ENCODE measurements around the gene HAND1.
"Not testable (repeated sequence)": the region's sequence is repeated elsewhere in the genome, so short reads cannot be mapped to it uniquely, and the experiment has no call there.

The HAND1 gene

GRCh38 chr5:154478224-154478565 is at the start of gene HAND1:
Gene HAND1 (minus strand): TSS chr5:154478227. CDS start chr5:154478008, 219 bp downstream.
- DNase-seq: no peak

GRCh38 chr5:154526231-154527226 is 48.5 kb upstream of the HAND1 start:
- no peak for DNase-seq

GRCh38 chr5:154524859-154525258 is 46.8 kb upstream of the HAND1 start:
- DNase-seq: no peak

- DNase-seq: no peak
These were observed 46.2 kb upstream of the HAND1 start for GRCh38 chr5:154524181-154524580.

- DNase-seq: no peak
These were observed 45.7 kb upstream of the HAND1 start for GRCh38 chr5:154523709-154524108.

- DNase-seq: no peak
These were observed 45.1 kb upstream of the HAND1 start for GRCh38 chr5:154523104-154523503.

GRCh38 chr5:154522284-154522683 is 44.3 kb upstream of the HAND1 start:
- DNase-seq: no peak

GRCh38 chr5:154521756-154522155 is 43.7 kb upstream of the HAND1 start:
- DNase-seq: no peak

- no peak for DNase-seq
These were observed 42.9 kb upstream of the HAND1 start for GRCh38 chr5:154520861-154521453.

GRCh38 chr5:154519359-154519758 is 41.3 kb upstream of the HAND1 start:
- DNase-seq: no peak

GRCh38 chr5:154518438-154518867 is 40.4 kb upstream of the HAND1 start:
- DNase-seq: no peak

GRCh38 chr5:154517810-154518437 is 39.9 kb upstream of the HAND1 start:
- DNase-seq: no peak

- DNase-seq: no peak
These were observed 39.2 kb upstream of the HAND1 start for GRCh38 chr5:154517181-154517580.

GRCh38 chr5:154516475-154516874 is 38.4 kb upstream of the HAND1 start:
- DNase-seq: no peak

GRCh38 chr5:154515488-154515887 is 37.5 kb upstream of the HAND1 start:
- not testable (repeated sequence) for DNase-seq

- DNase-seq: no peak
These were observed 36.3 kb upstream of the HAND1 start for GRCh38 chr5:154514331-154514730.

GRCh38 chr5:154513669-154514084 is 35.6 kb upstream of the HAND1 start:
- no peak for DNase-seq

- DNase-seq: no peak
These were observed 34.0 kb upstream of the HAND1 start for GRCh38 chr5:154511984-154512383.

GRCh38 chr5:154509784-154510555 is 31.9 kb upstream of the HAND1 start:
- no peak for DNase-seq

- DNase-seq: no peak
These were observed 30.1 kb upstream of the HAND1 start for GRCh38 chr5:154508114-154508513.

GRCh38 chr5:154506716-154507080 is 28.7 kb upstream of the HAND1 start:
- DNase-seq: no peak

- no peak for DNase-seq
These were observed 28.2 kb upstream of the HAND1 start for GRCh38 chr5:154506049-154506715.
